ENCODE data around the gene CREBL2. TPM values are rescaled to one million over a fixed set of nuclear protein-coding genes. Genes with fewer than 3 reads are reported as not detected.

CREBL2 gene
- total RNA-seq, 2 experiments from 2014 or later, result 3.4 to 4.3 TPM

DNA sequence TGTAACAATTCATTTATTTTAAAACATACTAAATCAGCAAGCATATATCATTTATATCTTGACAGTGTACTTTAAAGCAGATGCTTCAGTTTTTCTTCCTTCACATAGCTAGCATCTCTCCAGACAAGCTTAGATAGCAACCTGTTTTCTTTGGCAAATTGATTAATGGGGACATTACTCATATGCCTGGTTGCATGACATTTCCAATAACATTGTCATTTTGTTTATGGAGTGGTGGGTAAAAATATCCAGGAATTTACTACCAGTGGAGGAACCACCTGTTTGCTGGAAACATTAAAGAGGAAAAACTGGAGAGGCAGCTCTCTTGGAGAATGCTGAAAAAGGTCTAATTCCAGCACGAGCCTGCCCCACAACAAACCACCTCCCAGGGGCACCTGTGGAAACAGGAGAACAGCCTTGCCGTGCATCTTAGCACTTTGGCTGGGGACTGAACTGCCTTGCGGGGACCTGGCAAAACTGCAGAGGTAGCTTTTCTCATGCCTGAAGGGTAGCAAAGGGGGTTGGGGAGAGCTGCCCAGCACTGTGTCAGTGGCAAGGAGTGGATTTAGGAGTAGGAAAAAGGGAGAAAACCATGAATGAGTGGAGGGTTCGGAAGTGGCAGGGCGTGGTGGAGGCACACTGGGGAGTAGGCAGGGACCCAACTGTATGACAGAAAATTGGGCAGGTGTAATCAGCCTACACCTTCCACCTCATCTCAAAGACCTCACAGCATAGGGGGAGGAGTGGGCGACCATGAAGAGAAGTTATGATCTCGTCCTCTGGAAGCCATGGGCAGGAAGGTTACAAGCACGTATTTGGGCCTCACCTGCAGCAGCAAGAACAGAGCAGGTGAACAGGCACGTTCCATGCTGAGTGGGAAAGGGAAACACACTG is 11.7 kb upstream of the CREBL2 start:
- H3K4me2 ChIP-seq (ENCODE audit: low read length), result no peak overlapping the region
- no peaks in the 10 kb centered on the region for H3K9me2 ChIP-seq (ENCODE audit: insufficient read depth, low read length)
- no peaks in the 10 kb centered on the region for H3K9me3 ChIP-seq (ENCODE audit: low read length)
- no peaks in the 10 kb centered on the region for H3K79me2 ChIP-seq (ENCODE audit: insufficient read depth, low read depth, low read length)
- no peaks in the 10 kb centered on the region for H4K20me1 ChIP-seq (ENCODE audit: insufficient read depth, low read length)
- H3K36me3 ChIP-seq (ENCODE audit: insufficient read depth, low read length), result no peaks in the 10 kb centered on the region
- H3K27ac ChIP-seq (ENCODE audit: low read depth, low read length, poor library complexity, severe bottlenecking), result no peak overlapping the region
- no peaks in the 10 kb centered on the region for H3K4me1 ChIP-seq (ENCODE audit: insufficient read depth, low read length, poor library complexity, severe bottlenecking)
- no peak overlapping the region for H2AFZ ChIP-seq (ENCODE audit: low read length)
- TF ChIP-seq, protein P1, sequence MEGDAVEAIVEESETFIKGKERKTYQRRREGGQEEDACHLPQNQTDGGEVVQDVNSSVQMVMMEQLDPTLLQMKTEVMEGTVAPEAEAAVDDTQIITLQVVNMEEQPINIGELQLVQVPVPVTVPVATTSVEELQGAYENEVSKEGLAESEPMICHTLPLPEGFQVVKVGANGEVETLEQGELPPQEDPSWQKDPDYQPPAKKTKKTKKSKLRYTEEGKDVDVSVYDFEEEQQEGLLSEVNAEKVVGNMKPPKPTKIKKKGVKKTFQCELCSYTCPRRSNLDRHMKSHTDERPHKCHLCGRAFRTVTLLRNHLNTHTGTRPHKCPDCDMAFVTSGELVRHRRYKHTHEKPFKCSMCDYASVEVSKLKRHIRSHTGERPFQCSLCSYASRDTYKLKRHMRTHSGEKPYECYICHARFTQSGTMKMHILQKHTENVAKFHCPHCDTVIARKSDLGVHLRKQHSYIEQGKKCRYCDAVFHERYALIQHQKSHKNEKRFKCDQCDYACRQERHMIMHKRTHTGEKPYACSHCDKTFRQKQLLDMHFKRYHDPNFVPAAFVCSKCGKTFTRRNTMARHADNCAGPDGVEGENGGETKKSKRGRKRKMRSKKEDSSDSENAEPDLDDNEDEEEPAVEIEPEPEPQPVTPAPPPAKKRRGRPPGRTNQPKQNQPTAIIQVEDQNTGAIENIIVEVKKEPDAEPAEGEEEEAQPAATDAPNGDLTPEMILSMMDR (conservative IDR thresholded peaks at IDR 0.05; ENCODE audit: low read length), result no peak
- TF ChIP-seq EZH2phosphoT487 (IDR thresholded peaks at IDR 0.05; ENCODE audit: borderline replicate concordance, low read depth, low read length), result no peak
- BruUV-seq (replicated peaks), result no TSS peak
- no peak overlapping the region for H3K4me3 ChIP-seq (ENCODE audit: low read depth, low read length, poor library complexity, severe bottlenecking)
- intact Hi-C loops (cut with micrococcal nuclease; ENCODE audit: unreplicated experiment), result no loop called here
- POLR2A ChIA-PET, result interaction anchor here (0.6 kb wide), 1 partner anchor 241 kb away, joined by 3 read pairs; no protein-coding TSS in a partner anchor
- no peak for DNase-seq (ENCODE audit: low spot score)
- CTCF ChIA-PET (ENCODE audit: unreplicated experiment), result no interaction called here

DNA sequence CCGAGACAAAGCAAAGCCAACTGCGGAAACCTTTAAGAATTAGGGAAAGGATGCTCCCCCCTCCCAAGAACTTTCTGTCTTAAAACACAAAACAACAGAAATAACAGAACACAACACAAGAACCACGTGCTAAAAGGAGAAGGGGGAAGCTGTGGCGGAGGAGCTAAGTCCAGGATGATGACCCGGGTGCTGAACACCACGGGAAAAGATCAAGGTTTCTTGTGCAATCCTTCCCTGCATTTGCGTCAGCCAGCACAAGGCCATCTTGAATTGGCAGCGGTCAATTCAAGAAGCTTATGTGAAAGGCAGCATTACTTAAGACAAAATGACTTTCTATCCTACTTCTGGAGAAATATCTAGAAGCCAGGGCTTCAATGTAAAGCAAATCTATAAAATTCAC is 11.0 kb upstream of the CREBL2 start:
- Histone ChIP-seq H3K4me2 (ENCODE audit: low read length) (no peak overlapping the region), H2AFZ (ENCODE audit: low read length) (no peak overlapping the region), H3K9me2 (ENCODE audit: insufficient read depth, low read length) (no peaks in the 10 kb centered on the region), H3K4me3 (ENCODE audit: low read depth, low read length, poor library complexity, severe bottlenecking) (no peak overlapping the region), H3K36me3 (ENCODE audit: insufficient read depth, low read length) (no peaks in the 10 kb centered on the region), H3K4me1 (ENCODE audit: insufficient read depth, low read length, poor library complexity, severe bottlenecking) (no peaks in the 10 kb centered on the region), H3K79me2 (ENCODE audit: insufficient read depth, low read depth, low read length) (no peaks in the 10 kb centered on the region), H3K27ac (ENCODE audit: low read depth, low read length, poor library complexity, severe bottlenecking) (no peak overlapping the region), H3K9me3 (ENCODE audit: low read length) (no peaks in the 10 kb centered on the region), H4K20me1 (ENCODE audit: insufficient read depth, low read length) (no peaks in the 10 kb centered on the region)
- intact Hi-C loops (cut with micrococcal nuclease; ENCODE audit: unreplicated experiment), result no loop called here
- POLR2A ChIA-PET, result interaction anchor here (0.6 to 1.1 kb wide), 6 partner anchors 9 to 243 kb away, joined by 3 to 5 read pairs (median 4); no protein-coding TSS in a partner anchor
- TF ChIP-seq, protein P1 (conservative IDR thresholded peaks at IDR 0.05; ENCODE audit: low read length), result no peak
- TF ChIP-seq EZH2phosphoT487 (IDR thresholded peaks at IDR 0.05; ENCODE audit: borderline replicate concordance, low read depth, low read length), result no peak
- BruUV-seq (replicated peaks), result no TSS peak
- DNase-seq (ENCODE audit: low spot score), result no peak
- CTCF ChIA-PET (ENCODE audit: unreplicated experiment), result interaction anchor here (0.6 kb wide), 1 partner anchor 11 kb away, joined by 3 read pairs; no protein-coding TSS in a partner anchor

DNA sequence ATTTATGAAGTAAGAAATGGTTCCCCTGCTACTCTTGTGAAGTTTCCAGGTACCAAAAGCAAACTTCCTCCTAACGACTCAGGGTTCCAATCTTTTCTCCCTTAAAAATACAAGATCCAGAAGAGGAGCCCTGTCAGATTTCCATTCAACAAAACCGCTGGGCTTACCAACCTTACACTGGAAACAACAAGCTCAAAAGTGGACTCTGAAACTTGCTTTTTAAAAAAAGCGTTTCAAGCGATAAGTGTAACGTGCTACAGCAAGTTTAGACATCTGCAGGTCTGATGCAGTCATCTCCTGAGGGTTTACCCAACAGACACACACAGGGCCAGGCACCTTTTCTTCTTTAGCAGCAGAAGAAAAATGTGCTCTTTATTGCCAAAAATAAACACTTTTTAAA is 6.9 kb upstream of the CREBL2 start:
- H2AFZ ChIP-seq (ENCODE audit: low read length), result no peak overlapping the region
- no peaks in the 10 kb centered on the region for H3K36me3 ChIP-seq (ENCODE audit: insufficient read depth, low read length)
- ChIA-PET CTCF (ENCODE audit: unreplicated experiment) (no interaction called here), POLR2A (interaction anchor here (0.7 kb wide), 1 partner anchor 68 kb away, joined by 3 read pairs; no protein-coding TSS in a partner anchor)
- no peaks in the 10 kb centered on the region for H4K20me1 ChIP-seq (ENCODE audit: insufficient read depth, low read length)
- no peak overlapping the region for H3K27ac ChIP-seq (ENCODE audit: low read depth, low read length, poor library complexity, severe bottlenecking)
- H3K4me1 ChIP-seq (ENCODE audit: insufficient read depth, low read length, poor library complexity, severe bottlenecking), result no peaks in the 10 kb centered on the region
- no peaks in the 10 kb centered on the region for H3K9me2 ChIP-seq (ENCODE audit: insufficient read depth, low read length)
- no peak for TF ChIP-seq EZH2phosphoT487 (IDR thresholded peaks at IDR 0.05; ENCODE audit: borderline replicate concordance, low read depth, low read length)
- TF ChIP-seq, protein P1 (conservative IDR thresholded peaks at IDR 0.05; ENCODE audit: low read length), result no peak
- H3K4me2 ChIP-seq (ENCODE audit: low read length), result no peak overlapping the region
- no TSS peak for BruUV-seq (replicated peaks)
- no peaks in the 10 kb centered on the region for H3K9me3 ChIP-seq (ENCODE audit: low read length)
- intact Hi-C loops (cut with micrococcal nuclease; ENCODE audit: unreplicated experiment), result no loop called here
- no peak overlapping the region for H3K4me3 ChIP-seq (ENCODE audit: low read depth, low read length, poor library complexity, severe bottlenecking)
- H3K79me2 ChIP-seq (ENCODE audit: insufficient read depth, low read depth, low read length), result no peaks in the 10 kb centered on the region
- no peak for DNase-seq (ENCODE audit: low spot score)

Measured in OCI-LY7 (cell line).